PC-3 (cell line): Measurements from ENCODE around the gene CCNQ. TPM values are rescaled to one million over a fixed set of nuclear protein-coding genes. Genes with fewer than 3 reads are reported as not detected.

Source experiments
- ATAC-seq: fragments of 200-7000 bp; cut with Tn5 transposase; 2 replicates; pipeline ENCODE4 v1.9.1; 2020; ENCODE audit warnings: mild to moderate bottlenecking, moderate library complexity
- BruUV-seq: library from RNA; stranded (reverse); fragments of 400-500 nt; replicated peaks from 2 replicates; lab custom pipeline; 2021; lab: Mats Ljungman, UMichigan
- CTCF ChIA-PET: fragments of 300-600 bp; sonication (Branson Sonifier 250); formaldehyde crosslinking; loops from one replicate; lab custom pipeline; 2022; ENCODE audit warnings: antibody characterized with exemption; lab: Charles Lee
- POLR2A ChIA-PET: fragments of 300-600 bp; sonication (Branson Sonifier 250); formaldehyde crosslinking; loops from one replicate; lab custom pipeline; 2022; ENCODE audit warnings: antibody characterized with exemption; ENCODE audit not compliant: unreplicated experiment; lab: Charles Lee
- DNase-seq: peaks from one replicate; pipeline ENCODE4 v3.0.0-alpha.2; 2015
- H2AFZ ChIP-seq: fragments of 300-600 bp; sonication (generic); 2 replicates; pipeline ENCODE4 v1.6.0; 2016; ENCODE audit warnings: antibody characterized with exemption, low read length
- H3F3A ChIP-seq: fragments of 300-600 bp; sonication (generic); one replicate; pipeline ENCODE4 v1.6.0; 2017; ENCODE audit warnings: antibody characterized with exemption, low read length, control low read depth, mild to moderate bottlenecking; ENCODE audit not compliant: unreplicated experiment
- H3K27ac ChIP-seq: fragments of 300-600 bp; sonication (generic); 2 replicates; pipeline ENCODE4 v1.5.1; 2016; ENCODE audit warnings: mild to moderate bottlenecking, low read length
- H3K27me3 ChIP-seq: fragments of 300-600 bp; sonication (generic); 2 replicates; pipeline ENCODE4 v1.6.1; 2016; ENCODE audit warnings: low read length, mixed read lengths
- H3K36me3 ChIP-seq: fragments of 300-600 bp; sonication (generic); 2 replicates; pipeline ENCODE4 v1.6.1; 2016; ENCODE audit warnings: low read depth, mixed run types, low read length, mixed read lengths
- H3K4me1 ChIP-seq: fragments of 300-600 bp; sonication (generic); 2 replicates; pipeline ENCODE4 v1.5.1; 2016; ENCODE audit warnings: low read length; ENCODE audit not compliant: insufficient read depth
- H3K4me2 ChIP-seq: fragments of 300-600 bp; sonication (generic); 2 replicates; pipeline ENCODE4 v1.6.0; 2016; ENCODE audit warnings: low read length
- H3K4me3 ChIP-seq: fragments of 300-600 bp; sonication (generic); 2 replicates; pipeline ENCODE4 v1.5.1; 2016; ENCODE audit warnings: mild to moderate bottlenecking, low read length, mixed read lengths
- H3K79me2 ChIP-seq: fragments of 300-600 bp; sonication (generic); 2 replicates; pipeline ENCODE4 v1.6.1; 2017; ENCODE audit warnings: low read length, mixed read lengths
- H3K9ac ChIP-seq: fragments of 300-600 bp; sonication (generic); 2 replicates; pipeline ENCODE4 v1.6.0; 2016; ENCODE audit warnings: mild to moderate bottlenecking, low read length
- H3K9me2 ChIP-seq: fragments of 300-600 bp; sonication (generic); replicated peaks from 2 replicates; pipeline ENCODE4 v1.6.1; 2016; ENCODE audit warnings: mixed run types, low read length, mixed read lengths
- H3K9me3 ChIP-seq: fragments of 300-600 bp; sonication (generic); 2 replicates; pipeline ENCODE4 v1.6.1; 2016; ENCODE audit warnings: low read length, mixed read lengths
- H4K20me1 ChIP-seq: fragments of 300-600 bp; sonication (generic); 2 replicates; pipeline ENCODE4 v1.6.1; 2016; ENCODE audit warnings: low read length, mixed read lengths
- CTCF ChIP-seq: fragments of 300-600 bp; sonication (generic); conservative IDR thresholded peaks from 2 replicates; pipeline ENCODE4 v1.5.1; 2017; ENCODE audit warnings: antibody characterized with exemption, low read depth, mild to moderate bottlenecking, low read length
- EZH2 ChIP-seq: fragments of 300-600 bp; sonication (generic); IDR thresholded peaks from one replicate; pipeline ENCODE4 v1.6.1; 2017; ENCODE audit warnings: antibody characterized with exemption, mild to moderate bottlenecking, low read length; ENCODE audit not compliant: unreplicated experiment
- EZH2phosphoT487 ChIP-seq: fragments of 300-600 bp; sonication (generic); IDR thresholded peaks from 2 replicates; pipeline ENCODE4 v1.6.1; 2018; ENCODE audit warnings: mild to moderate bottlenecking, antibody characterized with exemption, low read length, borderline replicate concordance
- intact Hi-C: fragments of 100-400 bp; cut with micrococcal nuclease; formaldehyde crosslinking; loops from 2 replicates; pipeline ENCODE4 v1.9.0; 2023
- total RNA-seq: library from RNA; depleted of rRNA; stranded (reverse); fragments of >200 nt; gene quantifications from 2 replicates; pipeline ENCODE4 v1.2.3, GENCODE V29; 2014

The CCNQ gene
- total RNA-seq, 1 experiment from 2014 or later: 110 TPM

GRCh38 chrX:153641627-153642026 lies 42.7 kb upstream of the CCNQ start:
- Histone ChIP-seq H3K36me3 (no peaks in the 10 kb centered on the region), H3K9me2 (no peaks in the 10 kb centered on the region), H3K4me2 (no peak overlapping the region), H3K27ac (no peak overlapping the region), H3K27me3 (peaks cover 23% of the 10 kb centered on the region), H2AFZ (no peak overlapping the region), H3K4me3 (no peak overlapping the region), H3K9ac (no peak overlapping the region), H3F3A (no peaks in the 10 kb centered on the region), H3K9me3 (no peaks in the 10 kb centered on the region), H4K20me1 (no peaks in the 10 kb centered on the region), H3K79me2 (no peaks in the 10 kb centered on the region), H3K4me1 (no peaks in the 10 kb centered on the region; the same call in 1 of the 2 replicates)
- no peak for ATAC-seq
- no TSS peak for BruUV-seq
- intact Hi-C loops: no loop called here
- TF ChIP-seq EZH2 (no peak), EZH2phosphoT487 (no peak), CTCF (no peak)
- ChIA-PET POLR2A (interaction anchor here (0.6 kb wide), 1 partner anchor 169 kb away, joined by 3 read pairs; no protein-coding TSS in a partner anchor), CTCF (no interaction called here)
- DNase-seq: no peak

- BruUV-seq: no TSS peak
- ChIA-PET POLR2A (no interaction called here), CTCF (no interaction called here)
- Histone ChIP-seq H3K9me2 (no peaks in the 10 kb centered on the region), H3K4me3 (no peak overlapping the region), H3K9ac (no peak overlapping the region), H4K20me1 (no peaks in the 10 kb centered on the region), H3K9me3 (no peaks in the 10 kb centered on the region), H3K79me2 (no peaks in the 10 kb centered on the region), H3K4me1 (no peaks in the 10 kb centered on the region; the same call in 1 of the 2 replicates), H3K27me3 (peaks cover 23% of the 10 kb centered on the region), H3K27ac (no peak overlapping the region), H3K36me3 (no peaks in the 10 kb centered on the region), H3K4me2 (no peak overlapping the region), H3F3A (no peaks in the 10 kb centered on the region), H2AFZ (no peak overlapping the region)
- TF ChIP-seq CTCF (no peak), EZH2phosphoT487 (no peak), EZH2 (no peak)
- DNase-seq (no peak), ATAC-seq (no peak)
- intact Hi-C loops: no loop called here
These were observed 42.0 kb upstream of the CCNQ start for GRCh38 chrX:153640736-153641575.

- Histone ChIP-seq H3K9ac (no peak overlapping the region), H3K9me3 (no peaks in the 10 kb centered on the region), H4K20me1 (no peaks in the 10 kb centered on the region), H3K36me3 (no peaks in the 10 kb centered on the region), H3K4me3 (no peak overlapping the region), H3K27ac (no peak overlapping the region), H3K79me2 (no peaks in the 10 kb centered on the region), H3K27me3 (peaks cover 22% of the 10 kb centered on the region), H3K4me2 (no peak overlapping the region), H3K9me2 (no peaks in the 10 kb centered on the region), H2AFZ (no peak overlapping the region), H3F3A (no peaks in the 10 kb centered on the region), H3K4me1 (no peaks in the 10 kb centered on the region; the same call in 1 of the 2 replicates)
- ChIA-PET POLR2A (no interaction called here), CTCF (no interaction called here)
- TF ChIP-seq CTCF: no peak
- TF ChIP-seq EZH2phosphoT487: no peak
- TF ChIP-seq EZH2: no peak
- BruUV-seq: no TSS peak
- no peak for DNase-seq
- no peak for ATAC-seq
- intact Hi-C loops: no loop called here
These were observed 41.2 kb upstream of the CCNQ start for GRCh38 chrX:153640045-153640686.
